Neural progenitor cell (in vitro differentiated cells): ENCODE data around the gene CHMP6.

Experiments used
- EZH2phosphoT487 ChIP-seq: fragments of 200-600 bp; sonication (generic); IDR thresholded peaks from 2 replicates; pipeline ENCODE4 v1.6.1; 2017; ENCODE audit warnings: antibody characterized with exemption
- TF ChIP-seq, protein P1 (sequence below): fragments of 200-600 bp; sonication (generic); IDR thresholded peaks from 2 replicates; pipeline ENCODE4 v1.5.1; 2017; ENCODE audit warnings: antibody characterized with exemption, mild to moderate bottlenecking

- TF ChIP-seq, protein P1, sequence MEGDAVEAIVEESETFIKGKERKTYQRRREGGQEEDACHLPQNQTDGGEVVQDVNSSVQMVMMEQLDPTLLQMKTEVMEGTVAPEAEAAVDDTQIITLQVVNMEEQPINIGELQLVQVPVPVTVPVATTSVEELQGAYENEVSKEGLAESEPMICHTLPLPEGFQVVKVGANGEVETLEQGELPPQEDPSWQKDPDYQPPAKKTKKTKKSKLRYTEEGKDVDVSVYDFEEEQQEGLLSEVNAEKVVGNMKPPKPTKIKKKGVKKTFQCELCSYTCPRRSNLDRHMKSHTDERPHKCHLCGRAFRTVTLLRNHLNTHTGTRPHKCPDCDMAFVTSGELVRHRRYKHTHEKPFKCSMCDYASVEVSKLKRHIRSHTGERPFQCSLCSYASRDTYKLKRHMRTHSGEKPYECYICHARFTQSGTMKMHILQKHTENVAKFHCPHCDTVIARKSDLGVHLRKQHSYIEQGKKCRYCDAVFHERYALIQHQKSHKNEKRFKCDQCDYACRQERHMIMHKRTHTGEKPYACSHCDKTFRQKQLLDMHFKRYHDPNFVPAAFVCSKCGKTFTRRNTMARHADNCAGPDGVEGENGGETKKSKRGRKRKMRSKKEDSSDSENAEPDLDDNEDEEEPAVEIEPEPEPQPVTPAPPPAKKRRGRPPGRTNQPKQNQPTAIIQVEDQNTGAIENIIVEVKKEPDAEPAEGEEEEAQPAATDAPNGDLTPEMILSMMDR, result no peak
- TF ChIP-seq EZH2phosphoT487, result no peak
Measured at GRCh38 chr17:80963812-80964543, 27.7 kb upstream of the CHMP6 start.
